ENCODE measurements around the gene GJB1. TPM values are rescaled to one million over a fixed set of nuclear protein-coding genes. Genes with fewer than 3 reads are reported as not detected.
A peak's percentile ranks its signal among the peaks of the same experiment; 100 is the strongest.

The GJB1 gene
- polyA plus RNA-seq, 6 donors from 2014 or later = not detected

GRCh38 chrX:71191248-71191647 is 31.8 kb upstream of the GJB1 start:
- no peak overlapping the region for H3K4me3 Mint-ChIP-seq
- ATAC-seq (ENCODE audit: low read depth in 2 of 2) = no peak

DNA sequence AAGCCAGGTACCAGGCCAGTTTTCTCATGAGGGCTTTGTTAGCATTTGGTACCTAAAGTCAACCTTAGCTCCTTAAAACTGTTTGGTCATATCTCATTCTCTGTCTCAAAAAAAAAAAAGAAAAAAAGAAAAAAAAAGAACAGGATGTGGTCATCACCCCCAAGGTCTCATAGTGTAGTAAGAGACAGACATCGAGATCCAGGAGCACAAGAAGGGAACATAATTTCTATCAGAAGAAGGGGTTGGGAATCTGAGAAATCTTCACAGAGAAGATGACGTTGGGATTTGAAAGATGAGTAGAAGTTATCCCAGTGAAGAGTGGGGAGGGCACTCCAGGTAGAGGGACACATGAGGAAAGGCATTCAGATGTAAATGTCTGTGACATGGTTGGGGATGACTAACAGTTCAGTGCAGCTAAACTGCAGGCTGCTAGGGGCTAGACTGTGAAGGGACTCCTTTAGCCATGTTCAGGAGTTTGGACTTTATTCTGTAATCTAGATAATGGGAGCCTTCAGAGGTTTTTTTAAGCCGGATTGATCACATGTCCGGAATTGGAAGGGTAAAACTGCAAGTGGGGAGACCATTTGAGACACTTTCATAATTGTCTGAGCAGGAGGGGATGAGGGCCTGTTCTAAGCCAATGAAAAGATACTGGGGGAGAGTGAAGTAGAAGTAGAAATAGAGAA is 26.9 kb upstream of the GJB1 start:
- H3K9me3 Mint-ChIP-seq = peaks cover 0 to 7% (median 0%) of the 10 kb centered on the region in 7 donors
- no peaks in the 10 kb centered on the region for H3K36me3 Mint-ChIP-seq
- H3K27me3 Mint-ChIP-seq = no peaks in the 10 kb centered on the region
- no peak for DNase-seq
- peak overlapping the region in 5 of 6 donors; percentile 28 to 88 (median 82) for H3K27ac Mint-ChIP-seq
- ATAC-seq (ENCODE audit: low read depth in 2 of 2) = peak; percentile 17 to 29
- peak overlapping the region; percentile 67 to 94 (median 84) for H3K4me3 Mint-ChIP-seq
- H3K4me1 Mint-ChIP-seq = peaks cover 23 to 36% (median 25%) of the 10 kb centered on the region in 3 donors

More at GRCh38 chrX:71191248-71191647, 31.8 kb upstream of the GJB1 start:
- Mint-ChIP-seq H3K27ac (peak overlapping the region in 2 of 6 donors; percentile 5 to 32), H3K36me3 (peaks cover 0 to 5% of the 10 kb centered on the region in 2 donors), H3K27me3 (no peaks in the 10 kb centered on the region), H3K4me1 (peaks cover 5 to 25% (median 18%) of the 10 kb centered on the region in 3 donors), H3K9me3 (no peaks in the 10 kb centered on the region)
- no peak for DNase-seq

DNA sequence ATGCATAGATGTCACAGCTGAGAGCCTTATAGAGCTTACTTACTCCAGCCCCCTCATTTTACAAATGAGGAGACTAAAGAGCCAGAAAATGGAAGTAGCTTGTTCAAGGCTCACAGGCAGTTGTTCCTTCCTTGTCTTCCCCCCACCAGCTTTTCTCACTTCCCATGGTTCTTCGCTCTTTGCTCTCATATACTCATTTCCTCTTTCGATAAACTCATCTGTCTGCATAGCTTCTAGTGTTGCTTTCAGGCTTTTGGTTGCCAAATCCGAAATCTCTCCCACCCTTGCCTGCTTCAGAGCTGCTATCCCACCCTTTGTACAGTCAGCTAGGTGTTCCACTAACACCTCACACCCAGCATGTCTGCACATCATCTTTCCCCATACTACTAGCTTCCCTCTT is 25.0 kb upstream of the GJB1 start:
- peaks cover 0 to 7% (median 0%) of the 10 kb centered on the region in 7 donors for H3K9me3 Mint-ChIP-seq
- H3K4me3 Mint-ChIP-seq = peak overlapping the region; percentile 67 to 96 (median 94)
- peaks cover 23 to 31% (median 23%) of the 10 kb centered on the region in 3 donors for H3K4me1 Mint-ChIP-seq
- H3K27me3 Mint-ChIP-seq = no peaks in the 10 kb centered on the region
- DNase-seq = peak; percentile 61
- peak overlapping the region; percentile 75 to 96 (median 90) for H3K27ac Mint-ChIP-seq
- no peaks in the 10 kb centered on the region for H3K36me3 Mint-ChIP-seq
- ATAC-seq (ENCODE audit: low read depth in 2 of 2) = peak; percentile 97 to 98

DNA sequence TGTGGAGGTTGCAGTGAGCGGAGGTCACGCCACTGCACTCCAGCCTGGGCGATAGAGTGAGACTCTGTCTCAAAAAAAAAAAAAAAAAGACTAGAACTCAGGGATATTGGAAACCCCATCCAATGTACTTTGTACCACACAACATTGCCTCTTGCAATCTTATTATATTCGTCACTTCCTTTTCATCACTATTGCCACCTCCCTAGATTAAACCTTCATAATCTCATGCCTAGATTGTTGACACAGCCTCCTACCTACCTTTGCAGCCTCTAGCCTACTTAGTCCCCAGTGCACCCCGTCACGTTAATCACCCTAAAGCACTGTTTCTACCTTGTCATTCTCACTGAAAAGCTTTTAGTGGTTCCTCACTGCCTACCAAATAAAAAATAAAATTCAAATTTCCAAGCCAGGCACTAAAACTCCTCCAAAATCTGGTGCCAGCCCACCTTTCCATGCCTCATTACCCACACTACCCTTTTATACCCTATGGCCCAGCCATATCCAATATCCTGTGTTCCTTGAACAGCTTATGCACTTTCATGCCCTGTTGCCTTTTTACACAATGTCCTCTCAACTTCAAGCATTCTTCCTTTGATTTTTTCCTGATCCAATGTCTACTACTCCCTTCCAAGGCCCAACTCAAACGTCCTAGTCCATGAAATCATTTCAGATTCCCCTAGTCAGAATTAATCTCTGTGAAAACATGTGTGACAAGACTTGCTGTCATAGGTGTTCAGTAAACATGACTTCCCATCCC is 23.6 kb upstream of the GJB1 start:
- no peak for DNase-seq
- Mint-ChIP-seq H3K27me3 (no peaks in the 10 kb centered on the region), H3K27ac (peak overlapping the region in 3 of 6 donors; percentile 16 to 61 (median 51)), H3K36me3 (no peaks in the 10 kb centered on the region), H3K4me3 (peak overlapping the region in 3 of 8 donors; percentile 54 to 74 (median 59)), H3K9me3 (peaks cover 0 to 7% (median 0%) of the 10 kb centered on the region in 7 donors), H3K4me1 (peaks cover 23 to 31% (median 23%) of the 10 kb centered on the region in 3 donors)
- ATAC-seq (ENCODE audit: low read depth in 2 of 2) = no peak

DNA sequence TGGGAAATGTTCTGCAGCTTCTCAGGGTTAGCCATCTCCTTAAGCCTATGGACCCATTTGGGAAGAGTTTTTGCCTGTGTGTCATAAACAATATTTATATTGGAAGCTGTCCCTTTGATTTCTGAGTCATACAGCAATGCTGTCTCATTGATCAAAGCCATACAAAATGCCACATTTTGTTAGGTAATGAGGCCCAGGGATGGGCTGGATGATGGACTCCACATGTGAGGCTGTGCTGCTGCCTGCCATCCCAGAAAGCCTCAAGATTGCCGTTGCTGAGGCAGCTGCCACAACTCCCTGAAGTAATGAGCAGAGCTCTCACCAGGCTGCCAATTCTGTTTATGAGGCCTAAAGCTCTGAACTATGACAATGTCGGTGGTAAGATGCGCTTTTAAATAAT is 12.2 kb upstream of the GJB1 start:
- ATAC-seq (ENCODE audit: low read depth in 2 of 2) (no peak), DNase-seq (no peak)
- H3K4me1 Mint-ChIP-seq = no peaks in the 10 kb centered on the region
- peaks cover 0 to 1% (median 0%) of the 10 kb centered on the region in 7 donors for H3K9me3 Mint-ChIP-seq
- H3K4me3 Mint-ChIP-seq = no peak overlapping the region
- H3K27ac Mint-ChIP-seq = no peak overlapping the region
- peaks cover 0 to 21% (median 8%) of the 10 kb centered on the region in 3 donors for H3K27me3 Mint-ChIP-seq
- peaks cover 0 to 6% of the 10 kb centered on the region in 2 donors for H3K36me3 Mint-ChIP-seq

DNA sequence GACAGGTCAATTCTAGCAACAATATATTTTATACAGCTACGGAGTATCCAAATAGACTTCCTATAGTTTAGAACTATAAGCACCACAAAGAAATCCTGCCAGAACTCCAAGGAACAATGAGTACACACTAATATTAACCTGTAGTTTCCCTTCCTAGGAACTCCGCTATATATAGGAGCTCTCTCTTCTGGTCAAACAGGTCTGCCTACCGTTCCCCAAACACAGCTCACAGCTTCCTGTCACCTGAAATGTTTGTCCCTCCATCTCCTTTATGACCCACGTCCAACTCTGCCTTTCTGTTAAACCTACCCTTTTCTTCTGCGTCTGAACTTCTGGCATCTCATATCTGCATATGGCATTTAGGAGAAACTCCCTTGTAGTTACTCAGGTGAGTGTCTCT is 10.5 kb upstream of the GJB1 start:
- Mint-ChIP-seq H3K4me1 (no peaks in the 10 kb centered on the region), H3K27ac (no peak overlapping the region), H3K36me3 (peaks cover 0 to 6% of the 10 kb centered on the region in 2 donors), H3K27me3 (peaks cover 0 to 21% (median 8%) of the 10 kb centered on the region in 3 donors), H3K4me3 (no peak overlapping the region), H3K9me3 (peaks cover 0 to 1% (median 0%) of the 10 kb centered on the region in 7 donors)
- ATAC-seq (ENCODE audit: low read depth in 2 of 2) (no peak), DNase-seq (no peak)

DNA sequence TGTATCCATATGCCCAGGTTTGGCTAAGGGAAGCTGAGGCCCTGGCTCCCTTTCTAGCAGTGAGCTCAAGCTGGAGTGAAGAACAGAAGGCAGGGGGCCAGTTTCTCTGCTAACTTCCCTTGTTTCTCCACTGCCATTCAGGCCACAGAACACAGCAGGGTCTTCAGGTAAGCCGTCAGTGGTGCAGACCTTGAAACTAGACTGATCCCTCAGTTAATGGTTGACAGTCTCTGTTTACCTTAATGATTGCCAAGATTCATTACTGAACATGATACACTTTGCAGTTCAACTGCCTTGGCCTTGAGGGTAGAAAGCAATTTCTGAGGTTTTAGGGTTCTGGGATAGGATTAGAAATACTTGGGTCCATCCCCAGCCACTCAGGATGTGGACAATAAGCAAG is 8.9 kb upstream of the GJB1 start:
- H3K36me3 Mint-ChIP-seq = peaks cover 0 to 5% of the 10 kb centered on the region in 2 donors
- peaks cover 0 to 2% (median 0%) of the 10 kb centered on the region in 7 donors for H3K9me3 Mint-ChIP-seq
- H3K4me1 Mint-ChIP-seq = no peaks in the 10 kb centered on the region
- no peak for DNase-seq
- peaks cover 0 to 20% (median 6%) of the 10 kb centered on the region in 3 donors for H3K27me3 Mint-ChIP-seq
- H3K4me3 Mint-ChIP-seq = peak overlapping the region in 1 of 8 donors; percentile 35
- H3K27ac Mint-ChIP-seq = no peak overlapping the region
- no peak for ATAC-seq (ENCODE audit: low read depth in 2 of 2)

- Mint-ChIP-seq H3K4me3 (no peak overlapping the region), H3K9me3 (peaks cover 0 to 2% (median 0%) of the 10 kb centered on the region in 7 donors), H3K4me1 (no peaks in the 10 kb centered on the region), H3K27me3 (peaks cover 0 to 15% (median 0%) of the 10 kb centered on the region in 3 donors), H3K36me3 (no peaks in the 10 kb centered on the region), H3K27ac (no peak overlapping the region)
- ATAC-seq (ENCODE audit: low read depth in 2 of 2) (no peak), DNase-seq (no peak)
Measured at GRCh38 chrX:71214604-71215337, 8.3 kb upstream of the GJB1 start.

- Mint-ChIP-seq H3K36me3 (no peaks in the 10 kb centered on the region), H3K9me3 (peaks cover 0 to 2% (median 0%) of the 10 kb centered on the region in 7 donors), H3K4me3 (peak overlapping the region in 1 of 8 donors; percentile 64), H3K4me1 (no peaks in the 10 kb centered on the region), H3K27ac (no peak overlapping the region), H3K27me3 (peaks cover 0 to 15% (median 0%) of the 10 kb centered on the region in 3 donors)
- no peak for DNase-seq
- ATAC-seq (ENCODE audit: low read depth in 2 of 2) = no peak
Measured at GRCh38 chrX:71215338-71215912, 7.6 kb upstream of the GJB1 start.

DNA sequence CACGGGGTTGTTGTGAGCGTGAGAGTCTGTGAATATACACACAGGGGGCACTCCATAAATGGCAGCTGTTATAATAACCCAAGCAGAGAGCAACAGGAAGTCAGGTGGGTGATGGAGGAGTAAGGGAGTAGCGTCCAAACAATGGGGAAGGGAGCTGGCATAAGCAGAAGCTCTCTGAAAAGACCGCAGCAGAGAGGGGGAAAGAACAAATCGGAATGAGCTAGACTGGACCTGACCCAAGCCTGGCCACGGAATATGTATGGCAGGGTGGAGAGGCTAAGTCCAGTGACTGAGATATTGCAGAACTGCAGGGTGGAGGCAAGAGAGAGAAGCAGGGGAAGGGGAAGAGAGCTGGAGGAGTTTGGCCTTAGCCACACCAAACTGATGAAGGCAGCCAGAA is 6.5 kb upstream of the GJB1 start:
- DNase-seq = no peak
- Mint-ChIP-seq H3K27ac (no peak overlapping the region), H3K9me3 (peaks cover 0 to 2% (median 0%) of the 10 kb centered on the region in 7 donors), H3K36me3 (no peaks in the 10 kb centered on the region), H3K4me1 (no peaks in the 10 kb centered on the region), H3K27me3 (peaks cover 0 to 15% (median 0%) of the 10 kb centered on the region in 3 donors), H3K4me3 (no peak overlapping the region)
- no peak for ATAC-seq (ENCODE audit: low read depth in 2 of 2)

GRCh38 chrX:71217298-71217697 is 5.7 kb upstream of the GJB1 start:
- Mint-ChIP-seq H3K4me1 (no peaks in the 10 kb centered on the region), H3K27ac (no peak overlapping the region), H3K4me3 (no peak overlapping the region), H3K9me3 (peaks cover 0 to 2% (median 0%) of the 10 kb centered on the region in 7 donors), H3K36me3 (no peaks in the 10 kb centered on the region), H3K27me3 (peaks cover 0 to 14% (median 0%) of the 10 kb centered on the region in 3 donors)
- DNase-seq (no peak), ATAC-seq (ENCODE audit: low read depth in 2 of 2) (no peak)

GRCh38 chrX:71221145-71221544 is 1.9 kb upstream of the GJB1 start:
- no peak for DNase-seq
- ATAC-seq (ENCODE audit: low read depth in 2 of 2) = no peak
- Mint-ChIP-seq H3K27ac (no peak overlapping the region), H3K4me3 (no peak overlapping the region), H3K4me1 (peaks cover 0 to 3% (median 0%) of the 10 kb centered on the region in 3 donors), H3K27me3 (peaks cover 0 to 21% (median 15%) of the 10 kb centered on the region in 3 donors), H3K9me3 (peaks cover 0 to 2% (median 0%) of the 10 kb centered on the region in 7 donors), H3K36me3 (no peaks in the 10 kb centered on the region)

Measured in naive B cell (primary cell).